ENCODE results near the gene OTUB1. TPM values are rescaled to one million over a fixed set of nuclear protein-coding genes. Genes with fewer than 3 reads are reported as not detected.

The OTUB1 gene
- total RNA-seq, 1 experiment from 2014 or later = 119 TPM

DNA sequence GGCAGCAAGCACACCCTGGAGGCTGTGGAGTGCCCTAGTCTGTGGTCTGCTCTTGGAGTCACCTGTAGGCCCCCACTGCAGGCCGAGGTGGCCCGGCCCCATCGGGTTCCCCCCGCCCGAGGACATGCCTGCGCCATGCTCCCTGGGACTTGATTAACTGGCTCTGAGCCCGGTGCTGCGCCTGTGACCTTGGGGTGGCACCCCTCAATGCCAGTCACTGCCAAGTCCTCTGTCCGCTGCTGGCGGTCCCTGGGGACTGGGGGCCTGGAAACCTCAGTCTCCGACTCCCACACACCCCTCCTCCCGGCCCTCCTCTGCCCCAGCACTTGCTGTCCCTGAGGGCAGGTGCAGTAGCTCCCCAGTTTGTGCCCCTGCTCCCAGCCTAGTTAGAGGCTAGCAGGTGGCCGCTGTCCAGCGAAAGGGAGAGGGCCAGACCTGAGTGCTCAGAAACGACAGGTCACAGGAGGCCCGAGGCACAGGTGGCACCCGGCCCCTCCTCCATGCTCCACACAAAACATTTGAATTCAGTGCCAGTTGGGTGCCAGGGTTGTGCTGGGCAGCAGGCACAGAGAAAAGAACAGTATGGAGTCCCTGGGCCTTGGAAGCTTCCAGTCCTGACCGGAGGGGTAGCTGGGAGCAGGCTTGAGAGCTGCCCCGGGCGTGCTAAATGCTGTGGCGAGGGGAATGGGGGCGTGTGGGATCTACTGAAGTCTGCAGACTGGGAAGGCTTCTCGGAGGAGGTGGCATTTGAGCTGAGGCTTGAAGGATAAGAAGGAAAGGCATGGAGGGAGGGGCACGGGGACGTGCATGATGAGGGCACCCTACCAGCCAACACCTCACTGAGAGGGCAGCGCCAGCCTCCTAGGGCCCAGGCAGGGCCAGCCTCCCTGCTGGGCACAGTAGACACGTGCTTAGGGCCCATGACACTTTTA is 33.1 kb downstream of the OTUB1 start:
- Histone ChIP-seq H3K4me1 (replicated peaks; ENCODE audit: insufficient read depth) (no peaks in the 10 kb centered on the region), H3K9me3 (ENCODE audit: insufficient read depth, low read depth) (no peaks in the 10 kb centered on the region), H3K27ac (no peak overlapping the region), H3F3A (ENCODE audit: insufficient read depth, low read depth) (0 out of 2 replicates have a peak, but pooled peaks cover 4% of the 10 kb centered on the region), H3K36me3 (ENCODE audit: low read depth) (no peaks in the 10 kb centered on the region), H3K27me3 (ENCODE audit: insufficient read depth, low read depth) (no peaks in the 10 kb centered on the region), H3K4me2 (no peak overlapping the region), H3K4me3 (no peak overlapping the region), H3K9me2 (ENCODE audit: insufficient read depth) (no peaks in the 10 kb centered on the region), H3K79me2 (ENCODE audit: low read depth) (no peaks in the 10 kb centered on the region), H2AFZ (no peak overlapping the region), H4K20me1 (ENCODE audit: insufficient read depth) (peaks cover 49% of the 10 kb centered on the region)
- BruUV-seq (replicated peaks) = no TSS peak
- DNase-seq = no peak
- CTCF ChIA-PET = interaction anchor here (0.6 kb wide), 1 partner anchor 324 kb away, joined by 3 read pairs; no protein-coding TSS in a partner anchor
- intact Hi-C loops (cut with micrococcal nuclease; ENCODE audit: unreplicated experiment) = no loop called here
- POLR2A ChIA-PET (ENCODE audit: unreplicated experiment) = interaction anchor here (0.6 kb wide), 1 partner anchor 263 kb away, joined by 8 read pairs; no protein-coding TSS in a partner anchor
- TF ChIP-seq, protein P1, sequence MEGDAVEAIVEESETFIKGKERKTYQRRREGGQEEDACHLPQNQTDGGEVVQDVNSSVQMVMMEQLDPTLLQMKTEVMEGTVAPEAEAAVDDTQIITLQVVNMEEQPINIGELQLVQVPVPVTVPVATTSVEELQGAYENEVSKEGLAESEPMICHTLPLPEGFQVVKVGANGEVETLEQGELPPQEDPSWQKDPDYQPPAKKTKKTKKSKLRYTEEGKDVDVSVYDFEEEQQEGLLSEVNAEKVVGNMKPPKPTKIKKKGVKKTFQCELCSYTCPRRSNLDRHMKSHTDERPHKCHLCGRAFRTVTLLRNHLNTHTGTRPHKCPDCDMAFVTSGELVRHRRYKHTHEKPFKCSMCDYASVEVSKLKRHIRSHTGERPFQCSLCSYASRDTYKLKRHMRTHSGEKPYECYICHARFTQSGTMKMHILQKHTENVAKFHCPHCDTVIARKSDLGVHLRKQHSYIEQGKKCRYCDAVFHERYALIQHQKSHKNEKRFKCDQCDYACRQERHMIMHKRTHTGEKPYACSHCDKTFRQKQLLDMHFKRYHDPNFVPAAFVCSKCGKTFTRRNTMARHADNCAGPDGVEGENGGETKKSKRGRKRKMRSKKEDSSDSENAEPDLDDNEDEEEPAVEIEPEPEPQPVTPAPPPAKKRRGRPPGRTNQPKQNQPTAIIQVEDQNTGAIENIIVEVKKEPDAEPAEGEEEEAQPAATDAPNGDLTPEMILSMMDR (conservative IDR thresholded peaks at IDR 0.05) = no peak
- no peak for TF ChIP-seq EZH2 (IDR thresholded peaks at IDR 0.05; ENCODE audit: low read depth)

DNA sequence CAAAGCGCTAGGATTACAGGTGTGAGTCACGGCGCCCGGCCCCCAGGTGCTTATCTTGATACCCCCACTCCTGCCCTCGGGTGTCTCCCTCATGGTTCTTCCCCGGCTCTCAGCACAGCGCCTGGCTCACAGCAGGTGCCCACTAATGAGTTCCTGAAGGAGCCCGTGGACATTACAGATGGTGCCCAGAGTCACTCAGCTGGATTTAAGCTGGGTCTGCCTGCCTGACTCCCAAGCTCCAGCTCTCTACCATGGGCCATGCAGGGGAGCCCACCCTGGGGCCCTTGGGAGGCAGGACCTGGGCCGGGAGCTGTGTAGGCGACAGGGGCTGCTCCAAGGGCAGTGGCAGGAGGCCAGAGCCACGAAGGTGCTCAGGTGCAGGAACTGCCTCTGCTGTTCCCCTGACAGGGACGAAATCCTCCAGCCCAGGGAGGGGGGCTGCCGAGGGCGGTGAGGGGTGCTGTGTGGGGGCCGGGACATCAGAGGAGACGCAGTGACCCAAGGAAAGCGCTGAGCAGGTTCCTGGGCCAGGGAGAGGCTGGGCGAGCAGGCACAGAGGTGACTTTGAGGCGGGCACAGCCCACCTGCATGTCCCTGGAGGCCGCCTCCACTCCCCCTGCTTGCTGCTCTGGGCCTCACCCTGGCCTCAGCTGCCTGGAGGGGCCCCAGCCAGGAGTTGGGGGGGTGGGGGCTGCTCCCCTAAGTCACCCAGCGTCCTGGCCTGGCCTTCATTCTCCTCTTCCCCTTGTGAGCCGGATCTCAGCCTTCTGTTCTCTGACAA is 34.9 kb downstream of the OTUB1 start:
- Histone ChIP-seq H3K36me3 (ENCODE audit: low read depth) (no peaks in the 10 kb centered on the region), H3K9me2 (ENCODE audit: insufficient read depth) (no peaks in the 10 kb centered on the region), H3K27ac (no peak overlapping the region), H3K4me3 (no peak overlapping the region), H2AFZ (no peak overlapping the region), H3K4me1 (replicated peaks; ENCODE audit: insufficient read depth) (no peaks in the 10 kb centered on the region), H3K79me2 (ENCODE audit: low read depth) (no peaks in the 10 kb centered on the region), H3K4me2 (no peak overlapping the region), H3K27me3 (ENCODE audit: insufficient read depth, low read depth) (no peaks in the 10 kb centered on the region), H3F3A (ENCODE audit: insufficient read depth, low read depth) (0 out of 2 replicates have a peak, but pooled peaks cover 4% of the 10 kb centered on the region), H3K9me3 (ENCODE audit: insufficient read depth, low read depth) (no peaks in the 10 kb centered on the region), H4K20me1 (ENCODE audit: insufficient read depth) (peaks cover 51% of the 10 kb centered on the region)
- BruUV-seq (replicated peaks) = no TSS peak
- intact Hi-C loops (cut with micrococcal nuclease; ENCODE audit: unreplicated experiment) = no loop called here
- no peak for TF ChIP-seq EZH2 (IDR thresholded peaks at IDR 0.05; ENCODE audit: low read depth)
- no peak for DNase-seq
- CTCF ChIA-PET = no interaction called here
- POLR2A ChIA-PET (ENCODE audit: unreplicated experiment) = no interaction called here

DNA sequence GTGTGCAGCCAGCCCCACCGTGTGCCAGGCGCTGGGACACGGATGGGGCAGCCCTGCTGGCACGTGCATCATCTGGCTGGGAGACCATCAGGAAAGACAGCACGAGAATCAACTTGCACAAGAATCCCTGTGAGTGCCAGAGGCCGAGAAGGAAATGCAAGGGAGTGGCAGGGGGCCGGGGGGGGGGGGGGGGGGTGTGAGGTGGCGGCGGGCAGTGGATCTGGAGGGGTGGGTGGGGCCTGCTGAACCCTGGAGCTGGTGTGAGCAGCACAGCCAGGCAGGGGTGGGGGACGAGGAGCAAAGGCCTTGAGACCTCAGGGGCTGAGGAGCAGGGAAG is 35.5 kb downstream of the OTUB1 start:
- Histone ChIP-seq H3K27me3 (ENCODE audit: insufficient read depth, low read depth) (no peaks in the 10 kb centered on the region), H3K9me3 (ENCODE audit: insufficient read depth, low read depth) (no peaks in the 10 kb centered on the region), H4K20me1 (ENCODE audit: insufficient read depth) (peaks cover 50% of the 10 kb centered on the region), H3K9me2 (ENCODE audit: insufficient read depth) (no peaks in the 10 kb centered on the region), H3K36me3 (ENCODE audit: low read depth) (no peaks in the 10 kb centered on the region), H3F3A (ENCODE audit: insufficient read depth, low read depth) (0 out of 2 replicates have a peak, but pooled peaks cover 4% of the 10 kb centered on the region), H3K79me2 (ENCODE audit: low read depth) (no peaks in the 10 kb centered on the region), H3K4me2 (no peak overlapping the region), H3K4me1 (replicated peaks; ENCODE audit: insufficient read depth) (no peaks in the 10 kb centered on the region), H2AFZ (no peak overlapping the region), H3K4me3 (no peak overlapping the region), H3K27ac (no peak overlapping the region)
- no peak for DNase-seq
- ChIA-PET POLR2A (ENCODE audit: unreplicated experiment) (no interaction called here), CTCF (interaction anchor here (0.7 kb wide), 1 partner anchor 16 kb away, joined by 7 read pairs; no protein-coding TSS in a partner anchor)
- BruUV-seq (replicated peaks) = no TSS peak
- TF ChIP-seq, protein P1 (conservative IDR thresholded peaks at IDR 0.05) = no peak
- no peak for TF ChIP-seq EZH2 (IDR thresholded peaks at IDR 0.05; ENCODE audit: low read depth)
- intact Hi-C loops (cut with micrococcal nuclease; ENCODE audit: unreplicated experiment) = no loop called here
